Measurements from ENCODE around the gene RASSF3.

The RASSF3 gene

DNA sequence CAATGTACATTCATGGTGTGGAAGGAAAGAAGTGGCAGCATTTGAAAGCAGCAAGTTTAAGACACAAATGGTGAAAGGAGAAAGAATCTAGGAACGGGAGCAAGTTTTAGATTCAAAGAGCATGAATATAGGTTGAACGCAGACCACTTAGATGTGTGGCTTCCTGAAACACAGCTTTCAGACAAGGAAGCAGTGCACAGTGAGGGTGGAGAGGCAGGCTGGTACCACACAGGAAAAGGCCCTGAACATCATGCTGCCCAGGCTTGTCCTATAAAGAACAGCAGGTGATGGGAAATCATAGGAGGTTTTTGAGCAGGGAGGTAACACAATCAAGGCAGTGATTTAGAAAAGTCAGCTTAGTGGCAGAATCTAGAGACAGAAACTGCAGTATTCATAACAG, 113.3 kb downstream of the RASSF3 start:
- H3K4me1 Mint-ChIP-seq = no peaks in the 10 kb centered on the region
- no peaks in the 10 kb centered on the region for H3K9me3 Mint-ChIP-seq
- peaks cover 66% of the 10 kb centered on the region for H3K36me3 Mint-ChIP-seq
- H3K4me3 Mint-ChIP-seq = no peak overlapping the region
- H3K27ac Mint-ChIP-seq = no peak overlapping the region
- no peaks in the 10 kb centered on the region for H3K27me3 Mint-ChIP-seq
- no peak for ATAC-seq

DNA sequence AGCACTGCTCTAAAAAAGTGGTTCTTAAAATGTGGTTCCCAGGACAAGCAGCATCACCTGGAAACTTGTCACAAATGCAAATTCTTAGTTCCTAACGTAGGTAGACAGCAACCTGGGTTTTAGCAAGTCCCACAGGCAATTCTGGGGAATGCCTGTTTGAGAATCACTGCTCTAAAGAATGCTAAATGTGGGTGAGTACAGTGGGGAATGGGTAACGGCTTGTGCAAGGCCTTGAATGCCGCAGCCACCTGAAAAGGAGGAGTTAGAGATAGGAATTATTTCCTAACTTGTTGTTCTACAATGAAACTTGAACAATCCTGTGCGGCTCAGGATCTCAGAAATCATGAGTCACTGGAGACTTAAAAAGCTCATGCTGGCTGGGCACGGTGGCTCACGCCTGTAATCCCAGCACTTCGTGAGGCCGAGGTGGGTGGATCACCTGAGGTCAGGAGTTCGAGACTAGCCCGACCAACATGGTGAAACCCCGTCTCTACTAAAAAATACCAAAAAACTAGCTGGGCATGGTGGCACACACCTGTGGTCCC, 114.0 kb downstream of the RASSF3 start:
- H3K4me1 Mint-ChIP-seq = no peaks in the 10 kb centered on the region
- peaks cover 64% of the 10 kb centered on the region for H3K36me3 Mint-ChIP-seq
- no peaks in the 10 kb centered on the region for H3K27me3 Mint-ChIP-seq
- no peak overlapping the region for H3K27ac Mint-ChIP-seq
- no peak overlapping the region for H3K4me3 Mint-ChIP-seq
- no peak for ATAC-seq
- H3K9me3 Mint-ChIP-seq = no peaks in the 10 kb centered on the region

GRCh38 chr12:64729909-64730587, 119.8 kb downstream of the RASSF3 start:
- Mint-ChIP-seq H3K36me3 (peaks cover 54% of the 10 kb centered on the region), H3K27ac (peak overlapping the region; percentile 61), H3K27me3 (no peaks in the 10 kb centered on the region), H3K4me3 (no peak overlapping the region), H3K4me1 (peaks cover 16% of the 10 kb centered on the region), H3K9me3 (no peaks in the 10 kb centered on the region)
- peak; percentile 39 for ATAC-seq

DNA sequence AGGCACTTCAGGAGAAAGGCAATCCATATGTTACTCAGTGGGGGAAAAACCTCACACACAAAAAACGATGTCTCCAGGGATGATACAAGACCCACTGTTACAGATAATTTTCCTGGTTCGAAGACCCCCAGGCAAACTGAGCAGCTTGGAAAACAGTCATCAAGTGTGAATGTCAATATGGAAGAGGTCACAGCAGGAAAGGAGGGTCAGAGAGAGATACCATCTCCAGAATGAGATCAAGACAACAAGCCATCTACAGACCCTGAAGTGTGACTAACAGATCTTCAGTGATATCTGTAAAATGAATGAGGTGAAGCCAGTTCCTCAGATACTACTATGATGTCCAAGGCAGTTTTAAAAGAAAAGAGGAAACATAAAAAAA, 120.3 kb downstream of the RASSF3 start:
- ATAC-seq = no peak
- Mint-ChIP-seq H3K9me3 (no peaks in the 10 kb centered on the region), H3K4me1 (peaks cover 16% of the 10 kb centered on the region), H3K27ac (peak overlapping the region; percentile 61), H3K36me3 (peaks cover 55% of the 10 kb centered on the region), H3K27me3 (no peaks in the 10 kb centered on the region), H3K4me3 (no peak overlapping the region)

DNA sequence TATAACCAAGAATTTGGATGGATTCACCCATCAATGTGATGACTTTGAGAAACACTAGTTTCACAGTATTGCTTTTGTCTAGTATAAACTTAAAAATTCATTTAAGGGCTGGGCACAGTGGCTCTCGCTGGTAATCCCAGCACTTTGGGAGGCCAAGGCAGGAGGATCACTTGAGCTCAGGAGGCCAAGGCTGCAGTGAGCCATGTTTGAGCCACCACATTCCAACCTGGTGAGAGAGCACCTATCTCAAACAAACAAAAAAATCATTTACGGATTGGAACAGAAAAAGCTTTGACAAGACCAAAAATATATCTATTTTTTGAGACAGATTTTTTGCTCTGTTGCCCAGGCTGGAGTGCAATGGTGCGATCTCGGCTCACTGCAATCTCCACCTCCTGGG, 121.4 kb downstream of the RASSF3 start:
- H3K4me1 Mint-ChIP-seq = peaks cover 16% of the 10 kb centered on the region
- H3K36me3 Mint-ChIP-seq = peaks cover 58% of the 10 kb centered on the region
- no peak overlapping the region for H3K4me3 Mint-ChIP-seq
- no peaks in the 10 kb centered on the region for H3K9me3 Mint-ChIP-seq
- no peaks in the 10 kb centered on the region for H3K27me3 Mint-ChIP-seq
- no peak overlapping the region for H3K27ac Mint-ChIP-seq
- no peak for ATAC-seq

DNA sequence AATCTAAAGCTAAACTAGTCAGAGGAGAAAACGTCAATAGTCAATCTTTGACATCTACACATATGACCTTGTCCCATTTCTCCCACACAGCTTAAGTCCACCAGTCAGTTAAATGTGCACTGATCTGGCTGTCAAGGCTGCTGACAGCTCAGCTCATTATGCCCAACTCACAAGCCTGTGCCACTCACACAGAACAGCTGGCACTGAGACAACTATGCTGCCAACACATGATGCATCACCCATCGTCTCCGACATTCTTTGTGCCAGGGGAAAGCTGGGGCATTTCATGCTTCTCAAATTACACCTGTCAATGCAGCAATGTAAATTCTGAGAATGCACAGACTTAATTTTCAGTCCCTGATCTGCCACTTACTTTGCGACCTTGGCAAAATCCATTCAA, 123.6 kb downstream of the RASSF3 start:
- H3K4me3 Mint-ChIP-seq = no peak overlapping the region
- H3K27me3 Mint-ChIP-seq = no peaks in the 10 kb centered on the region
- peaks cover 16% of the 10 kb centered on the region for H3K4me1 Mint-ChIP-seq
- H3K9me3 Mint-ChIP-seq = no peaks in the 10 kb centered on the region
- no peak for ATAC-seq
- H3K36me3 Mint-ChIP-seq = peaks cover 67% of the 10 kb centered on the region
- no peak overlapping the region for H3K27ac Mint-ChIP-seq

DNA sequence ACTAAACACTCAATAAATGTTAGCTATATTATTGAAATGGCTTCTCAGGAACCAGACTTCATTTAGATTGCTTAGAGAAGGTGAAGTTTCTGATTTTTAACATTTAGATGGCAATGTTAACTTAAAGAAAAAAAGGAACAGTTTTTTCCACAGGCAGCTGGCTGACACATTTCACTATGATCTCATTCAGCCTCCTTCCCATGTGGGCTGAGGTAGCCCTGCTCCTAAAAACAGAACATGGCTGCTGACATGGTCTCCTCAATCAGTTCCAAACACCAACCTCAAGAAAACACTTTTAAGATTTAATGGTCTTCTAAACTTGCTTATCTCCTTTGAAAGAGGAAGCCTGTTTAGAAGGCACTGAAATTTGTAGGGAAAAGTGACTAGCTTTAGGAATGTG, 125.1 kb downstream of the RASSF3 start:
- no peaks in the 10 kb centered on the region for H3K27me3 Mint-ChIP-seq
- H3K4me3 Mint-ChIP-seq = no peak overlapping the region
- peaks cover 9% of the 10 kb centered on the region for H3K4me1 Mint-ChIP-seq
- ATAC-seq = no peak
- peaks cover 77% of the 10 kb centered on the region for H3K36me3 Mint-ChIP-seq
- no peaks in the 10 kb centered on the region for H3K9me3 Mint-ChIP-seq
- no peak overlapping the region for H3K27ac Mint-ChIP-seq

DNA sequence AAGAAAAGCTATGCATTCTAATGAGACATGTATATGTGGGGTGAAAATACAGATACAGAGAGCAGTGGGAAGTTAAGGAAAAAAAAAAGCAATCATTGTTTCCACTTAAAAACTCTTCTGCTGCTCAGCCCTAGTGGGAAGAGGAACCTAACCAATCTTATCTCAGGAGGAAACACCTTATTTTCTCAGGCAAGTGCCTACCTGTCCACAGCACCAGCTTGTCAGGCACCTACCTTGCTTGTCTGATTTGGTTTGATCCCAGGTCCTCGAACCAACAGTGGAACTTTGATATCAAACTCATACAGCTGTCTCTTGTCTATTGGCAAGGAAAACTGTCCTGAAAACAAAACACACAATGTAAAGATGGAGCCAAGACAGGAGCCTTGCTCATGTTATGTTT, 126.5 kb downstream of the RASSF3 start:
- no peak overlapping the region for H3K27ac Mint-ChIP-seq
- H3K36me3 Mint-ChIP-seq = peaks cover 76% of the 10 kb centered on the region
- no peak overlapping the region for H3K4me3 Mint-ChIP-seq
- H3K4me1 Mint-ChIP-seq = no peaks in the 10 kb centered on the region
- H3K27me3 Mint-ChIP-seq = no peaks in the 10 kb centered on the region
- no peak for ATAC-seq
- no peaks in the 10 kb centered on the region for H3K9me3 Mint-ChIP-seq

GRCh38 chr12:64737539-64737938, 127.2 kb downstream of the RASSF3 start:
- H3K4me3 Mint-ChIP-seq = no peak overlapping the region
- no peaks in the 10 kb centered on the region for H3K4me1 Mint-ChIP-seq
- H3K36me3 Mint-ChIP-seq = peaks cover 83% of the 10 kb centered on the region
- no peaks in the 10 kb centered on the region for H3K9me3 Mint-ChIP-seq
- H3K27me3 Mint-ChIP-seq = no peaks in the 10 kb centered on the region
- ATAC-seq = no peak
- H3K27ac Mint-ChIP-seq = no peak overlapping the region

DNA sequence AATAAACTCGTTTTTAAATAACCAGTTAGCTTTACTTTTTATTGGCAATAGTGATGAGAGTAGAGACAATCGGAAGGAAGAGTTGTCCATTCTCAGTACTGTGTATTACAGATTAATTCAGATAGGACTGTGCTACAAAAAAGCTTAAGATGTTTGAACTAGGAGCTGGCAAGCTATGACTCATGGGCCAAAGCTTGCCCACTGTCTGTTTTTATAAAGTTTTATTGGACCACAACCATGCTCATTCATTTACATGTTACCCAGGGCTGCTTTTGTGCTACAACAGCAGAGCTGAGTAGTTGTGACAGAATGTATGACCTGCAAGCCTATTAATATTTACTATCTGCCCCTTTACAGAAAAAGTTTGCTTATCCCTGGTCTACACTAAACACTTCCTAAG, 129.5 kb downstream of the RASSF3 start:
- Mint-ChIP-seq H3K36me3 (peaks cover 85% of the 10 kb centered on the region), H3K27ac (no peak overlapping the region), H3K4me1 (no peaks in the 10 kb centered on the region), H3K9me3 (no peaks in the 10 kb centered on the region), H3K4me3 (no peak overlapping the region), H3K27me3 (no peaks in the 10 kb centered on the region)
- ATAC-seq = no peak

GRCh38 chr12:64740646-64741045, 130.4 kb downstream of the RASSF3 start:
- Mint-ChIP-seq H3K27ac (no peak overlapping the region), H3K36me3 (peaks cover 88% of the 10 kb centered on the region), H3K9me3 (no peaks in the 10 kb centered on the region), H3K27me3 (no peaks in the 10 kb centered on the region), H3K4me1 (no peaks in the 10 kb centered on the region), H3K4me3 (no peak overlapping the region)
- ATAC-seq = no peak

- H3K4me1 Mint-ChIP-seq = no peaks in the 10 kb centered on the region
- no peak for ATAC-seq
- no peak overlapping the region for H3K4me3 Mint-ChIP-seq
- H3K27me3 Mint-ChIP-seq = no peaks in the 10 kb centered on the region
- H3K27ac Mint-ChIP-seq = no peak overlapping the region
- no peaks in the 10 kb centered on the region for H3K9me3 Mint-ChIP-seq
- peaks cover 82% of the 10 kb centered on the region for H3K36me3 Mint-ChIP-seq
These were observed 132.1 kb downstream of the RASSF3 start for GRCh38 chr12:64742416-64742815.

DNA sequence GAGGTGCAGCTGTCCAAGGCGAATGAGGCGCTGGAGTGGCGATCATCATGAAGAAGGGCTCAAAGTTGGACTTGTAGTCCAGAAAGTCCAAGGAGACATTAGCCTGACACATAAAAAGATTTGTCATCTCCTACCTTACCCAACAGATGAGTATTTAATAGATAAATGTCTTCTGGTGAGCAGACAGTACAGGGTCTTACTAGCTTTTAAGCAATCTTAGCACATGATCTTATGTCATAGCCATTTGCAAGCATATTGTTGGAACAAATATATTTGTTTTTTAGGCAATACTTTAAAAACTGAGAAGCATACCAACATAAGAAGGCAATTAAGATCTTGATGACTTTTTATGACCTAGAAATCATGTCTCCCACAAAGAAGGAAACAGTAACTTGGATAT, 132.9 kb downstream of the RASSF3 start:
- H3K27me3 Mint-ChIP-seq = no peaks in the 10 kb centered on the region
- no peaks in the 10 kb centered on the region for H3K4me1 Mint-ChIP-seq
- H3K4me3 Mint-ChIP-seq = no peak overlapping the region
- peaks cover 75% of the 10 kb centered on the region for H3K36me3 Mint-ChIP-seq
- ATAC-seq = no peak
- no peaks in the 10 kb centered on the region for H3K9me3 Mint-ChIP-seq
- no peak overlapping the region for H3K27ac Mint-ChIP-seq

GRCh38 chr12:64744422-64745258, 134.3 kb downstream of the RASSF3 start:
- ATAC-seq = no peak
- no peaks in the 10 kb centered on the region for H3K4me1 Mint-ChIP-seq
- H3K36me3 Mint-ChIP-seq = peaks cover 70% of the 10 kb centered on the region
- no peaks in the 10 kb centered on the region for H3K27me3 Mint-ChIP-seq
- H3K9me3 Mint-ChIP-seq = no peaks in the 10 kb centered on the region
- H3K4me3 Mint-ChIP-seq = no peak overlapping the region
- H3K27ac Mint-ChIP-seq = no peak overlapping the region

DNA sequence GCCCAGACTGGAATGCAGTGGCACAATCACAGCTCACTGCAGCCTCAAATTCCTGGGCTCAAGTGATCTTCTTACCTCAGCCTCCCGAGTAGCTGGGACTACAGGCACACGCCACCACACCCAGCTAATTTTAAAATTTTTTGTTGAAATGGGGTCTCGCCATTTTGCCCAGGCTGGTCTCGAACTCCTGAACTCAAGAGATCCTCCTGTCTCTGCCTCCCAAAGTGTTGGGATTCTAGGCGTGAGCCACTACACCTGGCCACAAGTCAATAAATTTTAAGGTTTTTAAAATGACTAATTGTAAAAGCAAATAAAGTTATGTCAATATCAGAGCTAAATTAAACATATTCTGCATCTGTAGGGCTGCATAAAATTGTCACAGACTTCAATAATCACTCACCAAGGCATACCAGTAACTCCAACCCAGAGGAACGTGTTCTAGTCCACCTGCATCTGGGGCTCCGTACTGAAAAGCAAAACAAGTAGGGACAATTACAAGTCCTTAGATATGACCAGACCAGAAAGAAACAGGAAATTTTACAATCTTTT, 135.0 kb downstream of the RASSF3 start:
- Mint-ChIP-seq H3K36me3 (peaks cover 66% of the 10 kb centered on the region), H3K4me1 (no peaks in the 10 kb centered on the region), H3K27me3 (no peaks in the 10 kb centered on the region), H3K4me3 (no peak overlapping the region), H3K27ac (no peak overlapping the region), H3K9me3 (no peaks in the 10 kb centered on the region)
- no peak for ATAC-seq

DNA sequence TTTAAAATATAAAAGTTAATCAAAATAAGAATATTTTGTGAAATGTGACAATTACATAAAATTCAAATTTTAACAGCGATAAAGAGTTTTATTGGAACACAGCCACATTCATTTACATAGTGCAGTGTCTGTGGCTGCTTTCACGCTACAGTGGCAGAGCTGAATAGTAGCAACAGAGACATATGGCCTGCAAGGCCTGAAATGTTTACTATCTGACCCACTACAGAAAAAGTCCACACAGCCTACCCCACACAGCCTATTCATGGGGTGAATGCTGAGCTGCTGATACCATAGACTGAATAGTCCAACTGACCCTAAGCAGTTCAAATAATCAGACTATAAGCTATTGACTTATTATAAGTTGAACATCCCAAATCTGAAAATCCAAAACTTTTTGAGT, 135.7 kb downstream of the RASSF3 start:
- H3K27ac Mint-ChIP-seq = no peak overlapping the region
- ATAC-seq = no peak
- H3K9me3 Mint-ChIP-seq = no peaks in the 10 kb centered on the region
- H3K36me3 Mint-ChIP-seq = peaks cover 61% of the 10 kb centered on the region
- H3K4me1 Mint-ChIP-seq = no peaks in the 10 kb centered on the region
- H3K4me3 Mint-ChIP-seq = no peak overlapping the region
- H3K27me3 Mint-ChIP-seq = no peaks in the 10 kb centered on the region

Data from stimulated activated memory B cell treated with anti-CD40 and anti-IgM and Interleukin-4, amounts not matched to agents 10 μg/mL and 1 μg/mL and 100 μg/mL, for 72 hours (primary cell).